Lung microvascular endothelial cell (primary cell): ENCODE measurements around the gene PTCHD1. TPM values are rescaled to one million over a fixed set of nuclear protein-coding genes. Genes with fewer than 3 reads are reported as not detected.

Source experiments
- DNase-seq, 2 donors: peaks; one replicate each; pipeline versions ENCODE4 v3.0.0 to v3.0.0-alpha.2; 2010; ENCODE audit warnings: low read depth in 2 of 2
- total RNA-seq: library from RNA; depleted of rRNA; stranded (reverse); fragments of >200 nt; gene quantifications from 2 replicates; pipeline ENCODE4 v1.2.1, GENCODE V29; 2014

The PTCHD1 gene
- total RNA-seq, 1 donor from 2014 or later = not detected

GRCh38 chrX:23394421-23394820 lies 59.8 kb downstream of the PTCHD1 start:
- no peak for DNase-seq

GRCh38 chrX:23396263-23396662 lies 61.6 kb downstream of the PTCHD1 start:
- no peak for DNase-seq

- DNase-seq = no peak
Measured at GRCh38 chrX:23398570-23398969, 63.9 kb downstream of the PTCHD1 start.

GRCh38 chrX:23403849-23404248 lies 69.2 kb downstream of the PTCHD1 start:
- peak in 1 of 2 donors; percentile 1 for DNase-seq

- no peak for DNase-seq
Measured at GRCh38 chrX:23422912-23423311, 88.3 kb downstream of the PTCHD1 start.

- DNase-seq = peak in 1 of 2 donors; percentile 4
Measured at GRCh38 chrX:23434356-23434884, 99.8 kb downstream of the PTCHD1 start.

GRCh38 chrX:23435108-23435507 lies 100.5 kb downstream of the PTCHD1 start:
- no peak for DNase-seq

- DNase-seq = peak in 1 of 2 donors; percentile 2
Measured at GRCh38 chrX:23435575-23435974, 100.9 kb downstream of the PTCHD1 start.

- DNase-seq = no peak
Measured at GRCh38 chrX:23436875-23437274, 102.2 kb downstream of the PTCHD1 start.

- DNase-seq = no peak
Measured at GRCh38 chrX:23451266-23451665, 116.6 kb downstream of the PTCHD1 start.
